CD14-positive monocyte (primary cell): ENCODE measurements around the gene STUM. TPM values are rescaled to one million over a fixed set of nuclear protein-coding genes. Genes with fewer than 3 reads are reported as not detected.

Experiments
- DNase-seq, 3 donors: peaks; one replicate each; pipeline ENCODE4 v3.0.0-alpha.2; 2011 to 2022
- H2AFZ ChIP-seq: 2 replicates; pipeline ENCODE4 v1.6.0; 2012; ENCODE audit warnings: mild to moderate bottlenecking, low read depth, low read length, inconsistent platforms; ENCODE audit not compliant: insufficient read depth, poor library complexity, severe bottlenecking
- H3K27ac ChIP-seq, 2 donors: 1 replicate in 1 of 2; 2 replicates in 1 of 2; pipeline ENCODE4 v1.5.1; 2012 to 2013; ENCODE audit warnings: low read length in 2 of 2, control low read depth in 1 of 2, inconsistent platforms in 1 of 2, low read depth in 1 of 2, mild to moderate bottlenecking in 1 of 2
- H3K27me3 ChIP-seq, 2 donors: one replicate each; pipeline versions ENCODE4 v1.6.0 to v1.6.1; 2011 to 2013; ENCODE audit warnings: low read length in 2 of 2; ENCODE audit not compliant: control insufficient read depth in 2 of 2, insufficient read depth in 2 of 2
- H3K36me3 ChIP-seq, 2 donors: replicated peaks in 1 of 2; 1 replicate in 1 of 2; 2 replicates in 1 of 2; pipeline versions ENCODE4 v1.5.1 to v1.6.1; 2012 to 2013; ENCODE audit warnings: low read length in 2 of 2, control low read depth in 1 of 2, inconsistent platforms in 1 of 2, mild to moderate bottlenecking in 1 of 2; ENCODE audit not compliant: insufficient read depth in 2 of 2, control insufficient read depth in 1 of 2
- H3K4me1 ChIP-seq, 2 donors: 1 replicate in 1 of 2; 2 replicates in 1 of 2; pipeline versions ENCODE4 v1.5.1 to v1.6.1; 2012 to 2013; ENCODE audit warnings: low read length in 2 of 2, control low read depth in 1 of 2, inconsistent platforms in 1 of 2, mild to moderate bottlenecking in 1 of 2, moderate library complexity in 1 of 2; ENCODE audit not compliant: insufficient read depth in 2 of 2, control insufficient read depth in 1 of 2
- H3K4me2 ChIP-seq: replicated peaks from 2 replicates; pipeline ENCODE3; 2012; ENCODE audit warnings: low read length, moderate library complexity, mild to moderate bottlenecking; ENCODE audit not compliant: poor library complexity, severe bottlenecking; ENCODE audit errors: extremely low read depth
- H3K4me3 ChIP-seq, 3 experiments: fragments of 200-600 bp in 1 of 3; sonication (generic) in 1 of 3; replicated peaks in 1 of 3; 1 replicate in 2 of 3; 2 replicates in 1 of 3; pipeline ENCODE4 v1.5.1; 2011 to 2013; ENCODE audit warnings: low read length in 3 of 3, mild to moderate bottlenecking in 3 of 3, control low read depth in 2 of 3, low read depth in 2 of 3, inconsistent platforms in 1 of 3, moderate library complexity in 1 of 3
- H3K79me2 ChIP-seq: 2 replicates; pipeline ENCODE4 v1.6.0; 2012; ENCODE audit warnings: mild to moderate bottlenecking, control low read depth, inconsistent platforms, low read length, moderate library complexity; ENCODE audit not compliant: insufficient read depth
- H3K9ac ChIP-seq: 2 replicates; pipeline ENCODE4 v1.6.0; 2017; ENCODE audit warnings: low read length, mild to moderate bottlenecking; ENCODE audit not compliant: insufficient read depth, poor library complexity, severe bottlenecking
- H3K9me3 ChIP-seq, 2 donors: replicated peaks in 1 of 2; 1 replicate in 1 of 2; 2 replicates in 1 of 2; pipeline versions ENCODE4 v1.5.1 to v1.6.1; 2012 to 2013; ENCODE audit warnings: low read length in 2 of 2, control low read depth in 1 of 2; ENCODE audit not compliant: control insufficient read depth in 1 of 2, insufficient read depth in 1 of 2
- H4K20me1 ChIP-seq: 2 replicates; pipeline ENCODE4 v1.6.0; 2012; ENCODE audit warnings: mild to moderate bottlenecking, low read length, control low read depth, moderate library complexity; ENCODE audit not compliant: insufficient read depth
- H3K27ac Mint-ChIP-seq, 7 donors: one replicate each; pipeline ENCODE4 v1.8.0; 2020; ENCODE audit warnings: mild to moderate bottlenecking in 7 of 7, mixed read lengths in 7 of 7, moderate library complexity in 6 of 7, inconsistent platforms in 2 of 7
- H3K27me3 Mint-ChIP-seq, 3 donors: one replicate each; pipeline ENCODE4 v1.8.0; 2021 to 2022; ENCODE audit warnings: low read depth in 3 of 3, mild to moderate bottlenecking in 3 of 3, mixed read lengths in 3 of 3, moderate library complexity in 3 of 3, inconsistent platforms in 1 of 3
- H3K36me3 Mint-ChIP-seq, 2 donors: one replicate each; pipeline ENCODE4 v1.8.0; 2020; ENCODE audit warnings: mixed read lengths in 2 of 2, inconsistent platforms in 1 of 2, mild to moderate bottlenecking in 1 of 2
- H3K4me1 Mint-ChIP-seq: one replicate; pipeline ENCODE4 v1.8.0; 2020; ENCODE audit warnings: mild to moderate bottlenecking, mixed read lengths
- H3K4me3 Mint-ChIP-seq, 2 donors: one replicate each; pipeline ENCODE4 v1.8.0; 2020; ENCODE audit warnings: mild to moderate bottlenecking in 2 of 2, mixed read lengths in 2 of 2, moderate library complexity in 1 of 2
- H3K9me3 Mint-ChIP-seq, 7 donors: one replicate each; pipeline ENCODE4 v1.8.0; 2020 to 2022; ENCODE audit warnings: mixed read lengths in 7 of 7, mild to moderate bottlenecking in 6 of 7, moderate library complexity in 6 of 7, inconsistent platforms in 2 of 7
- CTCF ChIP-seq: fragments of 200-600 bp; IDR thresholded peaks from one replicate; pipeline ENCODE4 v1.8.0; 2022; ENCODE audit warnings: antibody characterized with exemption, mild to moderate bottlenecking
- WGBS: methylation state at CpG from one replicate; pipeline ENCODE4 v1.1.5; 2013; ENCODE audit warnings: missing lambda C conversion rate; ENCODE audit not compliant: insufficient coverage; 5-methylcytosine and 5-hydroxymethylcytosine counted together
- intact Hi-C, 2 donors: fragments of 100-400 bp; cut with micrococcal nuclease; formaldehyde crosslinking; loops; one replicate each; pipeline versions ENCODE4 v1.15.0 to v1.15.1; 2023
- polyA plus RNA-seq, 3 donors: library from polyadenylated mRNA; depleted of rRNA in 1 of 3; unstranded in 2 of 3; stranded (reverse) in 1 of 3; fragments of 300-500 nt in 2 of 3; fragments of >200 nt in 1 of 3; fragmentation: Illumina TruSeq in 2 of 3; gene quantifications; 1 replicate in 2 of 3; 2 replicates in 1 of 3; pipeline ENCODE4 v1.2.3, GENCODE V29; 2012 to 2021

Gene STUM
- polyA plus RNA-seq, 3 donors: not detected

DNA sequence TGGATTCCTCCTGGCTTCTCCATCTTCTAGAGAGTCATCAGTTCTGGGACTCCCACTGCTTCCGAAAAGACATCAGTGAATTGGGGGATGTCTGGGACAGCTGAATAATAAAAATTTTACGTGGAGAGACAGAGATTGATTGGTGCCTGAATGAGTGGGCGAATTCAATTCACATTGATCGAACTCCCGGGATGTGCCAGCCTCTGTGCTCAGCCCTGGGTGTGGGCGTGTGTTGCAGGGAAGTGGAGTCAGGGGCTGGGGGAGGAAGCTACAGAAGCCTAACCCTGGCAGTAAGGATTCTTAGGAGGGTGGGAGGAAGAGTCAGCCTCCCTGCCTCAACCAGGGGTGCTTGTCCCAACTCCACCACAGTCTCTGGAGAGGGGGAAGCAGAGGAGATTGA, 18.0 kb upstream of the STUM start:
- H3K9me3 ChIP-seq: peaks cover 0 to 4% of the 10 kb centered on the region in 2 donors
- no peak overlapping the region for H3K9ac ChIP-seq
- no peak for DNase-seq
- Mint-ChIP-seq H3K36me3 (no peaks in the 10 kb centered on the region), H3K27me3 (peaks cover 4 to 9% (median 4%) of the 10 kb centered on the region in 3 donors), H3K4me1 (no peaks in the 10 kb centered on the region), H3K9me3 (peaks cover 0 to 8% (median 4%) of the 10 kb centered on the region in 7 donors), H3K27ac (peak overlapping the region in 1 of 7 donors; percentile 7), H3K4me3 (no peak overlapping the region)
- no peaks in the 10 kb centered on the region for H3K4me1 ChIP-seq
- no peak for TF ChIP-seq CTCF
- H3K27me3 ChIP-seq: no peaks in the 10 kb centered on the region
- no peak overlapping the region for H3K27ac ChIP-seq
- intact Hi-C loops: no loop called here
- H3K79me2 ChIP-seq: no peaks in the 10 kb centered on the region
- WGBS: 89% methylated on average over 6 of the region's 6 CpGs
- no peaks in the 10 kb centered on the region for H4K20me1 ChIP-seq
- H3K36me3 ChIP-seq: no peaks in the 10 kb centered on the region
- H3K4me3 ChIP-seq: no peak overlapping the region
- H2AFZ ChIP-seq: no peak overlapping the region
- no peak overlapping the region for H3K4me2 ChIP-seq

GRCh38 chr1:226531360-226532093, 17.0 kb upstream of the STUM start:
- Histone ChIP-seq H3K9ac (no peak overlapping the region), H3K9me3 (no peaks in the 10 kb centered on the region), H3K4me1 (no peaks in the 10 kb centered on the region), H3K4me3 (no peak overlapping the region), H3K27ac (no peak overlapping the region), H4K20me1 (no peaks in the 10 kb centered on the region), H3K4me2 (no peak overlapping the region), H2AFZ (no peak overlapping the region), H3K27me3 (no peaks in the 10 kb centered on the region), H3K36me3 (no peaks in the 10 kb centered on the region), H3K79me2 (no peaks in the 10 kb centered on the region)
- Mint-ChIP-seq H3K4me1 (no peaks in the 10 kb centered on the region), H3K36me3 (no peaks in the 10 kb centered on the region), H3K27ac (no peak overlapping the region), H3K4me3 (no peak overlapping the region), H3K27me3 (peaks cover 4 to 9% (median 4%) of the 10 kb centered on the region in 3 donors), H3K9me3 (peaks cover 0 to 5% (median 0%) of the 10 kb centered on the region in 7 donors)
- TF ChIP-seq CTCF: no peak
- intact Hi-C loops: no loop called here
- 85% methylated on average over 2 of the region's 4 CpGs for WGBS
- no peak for DNase-seq
